ENCODE data around the gene PXMP2. TPM values are rescaled to one million over a fixed set of nuclear protein-coding genes. Genes with fewer than 3 reads are reported as not detected.
A peak's percentile ranks its signal among the peaks of the same experiment; 100 is the strongest.

The PXMP2 gene
- total RNA-seq, 2 experiments from 2014 or later, result 23.3 to 26.0 TPM

DNA sequence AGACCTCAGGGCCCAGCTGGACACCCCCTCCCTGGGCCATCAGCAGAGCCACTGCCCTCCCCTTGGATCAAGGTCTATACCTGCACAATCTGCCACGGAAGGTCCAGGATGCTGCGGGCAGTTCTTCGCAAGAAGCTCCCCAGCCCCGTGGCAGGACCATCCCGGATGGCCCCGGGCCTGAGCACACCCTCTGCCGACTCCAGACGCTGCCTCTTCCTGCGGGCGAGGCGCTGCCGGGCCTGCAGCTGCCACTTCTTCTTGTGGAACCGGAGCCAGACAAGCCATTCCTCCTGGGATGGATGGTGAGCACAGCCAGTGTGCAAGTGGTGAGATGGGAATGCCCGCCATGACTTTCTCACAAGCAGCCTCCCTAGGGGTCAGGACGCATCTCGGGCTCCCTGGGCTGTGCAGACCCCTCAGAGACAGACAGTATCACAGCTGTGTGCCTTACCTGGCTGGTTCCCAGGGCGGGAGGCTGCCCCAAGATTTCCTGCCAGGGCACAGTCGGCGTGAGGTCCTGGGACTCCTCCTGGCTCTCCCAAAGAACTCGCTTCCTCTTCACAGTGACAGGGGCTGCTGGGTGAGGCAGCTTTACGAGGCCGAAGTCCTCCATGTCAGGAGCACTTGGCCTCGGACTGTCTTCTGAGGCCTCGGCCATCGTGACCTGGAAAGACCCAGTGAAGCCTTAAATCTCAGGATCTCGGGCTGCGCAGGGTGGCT lies 38.0 kb upstream of the PXMP2 start:
- H3K4me1 Mint-ChIP-seq, result peaks cover 18% of the 10 kb centered on the region
- H3K27ac Mint-ChIP-seq, result no peak overlapping the region
- H3K9me3 Mint-ChIP-seq (ENCODE audit: low read depth), result no peaks in the 10 kb centered on the region
- H3K4me3 Mint-ChIP-seq, result no peak overlapping the region
- H3K27me3 Mint-ChIP-seq, result no peaks in the 10 kb centered on the region
- ATAC-seq (no peak), DNase-seq (no peak)
- H3K36me3 Mint-ChIP-seq, result peaks cover 54% of the 10 kb centered on the region
- CTCF ChIA-PET, result interaction anchor here (1.3 kb wide), 1 partner anchor 11 kb away, joined by 3 read pairs; no protein-coding TSS in a partner anchor

DNA sequence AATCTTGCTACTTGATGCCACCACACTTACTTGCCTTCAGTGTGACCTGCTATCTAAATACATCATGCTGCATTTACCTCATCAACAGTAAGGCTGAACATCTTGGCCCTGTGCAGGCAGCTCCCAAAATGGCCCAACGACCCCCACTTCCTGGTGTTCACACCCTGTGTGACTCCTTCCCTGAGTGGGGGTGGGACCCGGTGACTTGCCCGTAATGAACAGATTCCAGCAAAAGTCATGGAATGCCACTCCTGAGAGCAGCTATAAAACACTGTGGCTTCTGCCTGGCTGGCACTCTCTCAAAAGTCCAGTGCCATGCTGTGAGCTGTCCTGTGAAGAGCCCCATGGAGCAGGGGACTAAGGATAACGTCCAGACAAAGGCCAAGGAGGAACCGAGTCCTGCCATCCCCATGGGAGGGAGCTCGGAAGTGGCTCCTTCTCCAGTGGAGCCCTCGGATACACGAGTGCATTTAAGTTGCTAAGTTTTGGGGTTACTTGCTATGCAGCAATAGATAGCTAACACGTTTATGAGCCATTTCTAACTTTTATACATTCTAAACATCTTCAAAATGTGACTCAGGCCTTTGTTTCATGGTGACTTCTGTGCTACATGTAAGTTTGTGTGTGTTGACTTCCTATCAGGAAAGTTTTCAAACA lies 35.8 kb upstream of the PXMP2 start:
- CTCF ChIA-PET, result interaction anchor here (1.6 kb wide), 1 partner anchor 13 kb away, joined by 4 read pairs; no protein-coding TSS in a partner anchor
- H3K4me1 Mint-ChIP-seq, result peaks cover 21% of the 10 kb centered on the region
- no peak for ATAC-seq
- peak overlapping the region; percentile 6 for H3K27ac Mint-ChIP-seq
- peaks cover 53% of the 10 kb centered on the region for H3K36me3 Mint-ChIP-seq
- H3K27me3 Mint-ChIP-seq, result no peaks in the 10 kb centered on the region
- no peak for DNase-seq
- H3K9me3 Mint-ChIP-seq (ENCODE audit: low read depth), result no peaks in the 10 kb centered on the region
- no peak overlapping the region for H3K4me3 Mint-ChIP-seq

DNA sequence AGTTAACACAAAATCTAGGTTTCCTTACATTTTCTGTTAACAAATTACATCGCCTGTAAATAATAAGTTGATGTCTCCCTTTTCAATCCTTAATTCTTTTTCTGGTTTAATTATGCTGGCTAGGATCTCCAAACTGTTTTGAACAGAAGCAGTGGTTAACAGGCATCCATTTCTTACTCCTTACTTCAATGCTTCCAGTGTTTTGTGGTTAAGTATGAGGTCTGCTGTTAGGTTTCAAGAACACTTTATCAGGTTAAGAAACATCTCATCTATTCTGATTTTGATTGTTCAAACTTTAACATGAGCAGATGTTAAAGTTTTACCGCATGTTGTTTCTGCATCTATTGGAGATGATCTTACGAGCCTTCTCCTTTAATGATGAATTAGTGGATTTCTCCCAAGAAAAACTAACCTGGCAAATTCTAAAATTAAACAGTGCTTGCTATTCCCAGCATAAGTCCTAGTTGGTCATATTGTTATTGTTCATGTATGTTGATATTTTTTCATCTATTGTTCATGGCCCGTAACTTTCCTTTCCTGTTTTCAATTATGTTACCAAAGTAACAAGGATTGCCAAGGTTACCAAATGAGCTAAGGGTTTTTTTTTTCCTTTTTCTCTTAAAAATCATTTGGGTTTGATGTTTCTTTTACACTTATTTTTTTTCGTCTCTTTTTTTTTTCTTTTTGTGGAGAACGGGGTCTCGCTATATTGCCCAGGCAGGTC lies 33.7 kb upstream of the PXMP2 start:
- peak overlapping the region; percentile 48 for H3K27ac Mint-ChIP-seq
- DNase-seq (no peak), ATAC-seq (no peak)
- CTCF ChIA-PET, result no interaction called here
- peaks cover 58% of the 10 kb centered on the region for H3K36me3 Mint-ChIP-seq
- no peaks in the 10 kb centered on the region for H3K9me3 Mint-ChIP-seq (ENCODE audit: low read depth)
- H3K4me1 Mint-ChIP-seq, result peaks cover 9% of the 10 kb centered on the region
- no peaks in the 10 kb centered on the region for H3K27me3 Mint-ChIP-seq
- no peak overlapping the region for H3K4me3 Mint-ChIP-seq

GRCh38 chr12:132657004-132657727 lies 30.2 kb upstream of the PXMP2 start:
- ATAC-seq, result no peak
- DNase-seq, result no peak
- Mint-ChIP-seq H3K4me1 (peaks cover 20% of the 10 kb centered on the region), H3K9me3 (ENCODE audit: low read depth) (no peaks in the 10 kb centered on the region), H3K4me3 (no peak overlapping the region), H3K27ac (no peak overlapping the region), H3K36me3 (peaks cover 70% of the 10 kb centered on the region), H3K27me3 (no peaks in the 10 kb centered on the region)
- CTCF ChIA-PET, result interaction anchor here (0.6 to 1.3 kb wide), 2 partner anchors 14 to 18 kb away, joined by 3 read pairs; no protein-coding TSS in a partner anchor

DNA sequence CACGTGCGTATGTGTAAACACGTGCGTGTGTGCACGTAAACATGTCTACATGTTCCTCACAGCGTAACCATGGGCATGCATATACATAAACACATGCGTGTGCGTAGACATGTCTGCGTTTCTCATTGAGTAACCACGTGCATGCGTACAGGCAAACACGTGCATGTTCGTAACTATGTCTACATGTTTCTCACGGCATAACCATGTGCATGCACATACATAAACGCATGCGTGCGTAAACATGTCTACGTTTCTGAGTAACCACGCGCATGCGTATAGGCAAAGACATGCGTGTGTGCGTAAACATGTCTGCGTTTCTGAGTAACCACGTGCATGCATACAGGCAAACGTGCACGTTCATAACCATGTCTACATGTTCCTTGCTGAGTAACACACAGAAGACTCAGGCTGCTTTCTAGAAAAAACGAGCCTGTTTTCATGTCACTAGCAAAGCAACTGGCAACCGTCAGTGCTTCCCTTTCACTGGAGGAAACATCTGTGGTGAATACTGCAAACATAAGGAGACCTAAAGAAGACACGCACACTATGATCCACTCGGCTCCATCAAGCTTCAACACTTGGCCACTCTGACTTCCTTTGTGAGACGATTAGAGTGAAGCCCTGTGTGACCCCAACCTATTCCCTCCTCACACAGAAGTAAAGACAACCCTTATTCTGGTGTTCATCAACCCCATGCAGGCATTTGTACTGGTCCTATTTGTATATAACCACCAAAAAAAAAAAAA lies 29.1 kb upstream of the PXMP2 start:
- Mint-ChIP-seq H3K36me3 (peaks cover 72% of the 10 kb centered on the region), H3K27me3 (no peaks in the 10 kb centered on the region), H3K4me1 (peaks cover 31% of the 10 kb centered on the region), H3K4me3 (no peak overlapping the region), H3K27ac (no peak overlapping the region), H3K9me3 (ENCODE audit: low read depth) (no peaks in the 10 kb centered on the region)
- no peak for DNase-seq
- no peak for ATAC-seq
- CTCF ChIA-PET, result interaction anchor here (0.7 kb wide), 1 partner anchor 301 kb away, joined by 5 read pairs; no protein-coding TSS in a partner anchor

DNA sequence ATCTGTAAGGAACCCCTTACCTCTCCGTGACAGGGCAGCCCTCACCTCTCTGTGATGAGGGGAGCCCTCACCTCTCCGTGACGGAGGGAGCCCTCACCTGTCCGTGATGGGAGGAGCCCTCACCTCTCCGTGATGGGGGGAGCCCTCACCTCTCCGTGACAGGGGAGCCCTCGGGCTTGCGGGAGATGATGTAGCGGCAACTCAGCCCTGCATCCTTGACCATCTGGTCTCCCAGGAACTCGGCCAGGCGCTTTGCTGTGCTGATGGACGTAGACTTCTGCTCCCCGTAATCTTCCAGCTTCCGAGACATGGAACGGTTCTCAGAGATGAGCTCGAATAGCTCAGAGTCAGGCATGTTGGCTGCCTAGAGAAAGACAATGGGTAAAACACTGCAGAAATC lies 28.2 kb upstream of the PXMP2 start:
- Mint-ChIP-seq H3K36me3 (peaks cover 70% of the 10 kb centered on the region), H3K27me3 (no peaks in the 10 kb centered on the region), H3K27ac (no peak overlapping the region)

DNA sequence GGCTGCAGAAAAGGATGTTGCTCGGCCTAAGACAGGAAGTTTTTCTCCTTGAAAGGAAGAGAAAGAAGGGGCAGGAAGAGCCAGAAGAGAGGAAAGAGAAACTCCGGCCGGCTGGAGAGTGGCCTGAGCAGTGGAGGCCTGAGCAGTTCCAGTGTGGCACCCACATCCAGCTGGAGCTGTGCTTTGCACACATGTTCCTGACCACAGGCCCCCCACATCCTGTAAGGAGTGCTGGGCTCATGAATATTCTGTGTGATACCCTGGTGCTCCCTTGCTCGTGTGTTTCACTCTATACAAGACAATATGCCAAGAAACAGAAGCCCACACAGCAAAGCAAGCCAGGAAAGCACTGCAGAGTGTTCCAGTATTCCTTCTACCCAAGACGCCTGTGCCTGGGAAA lies 27.3 kb upstream of the PXMP2 start:
- peaks cover 72% of the 10 kb centered on the region for H3K36me3 Mint-ChIP-seq
- H3K27me3 Mint-ChIP-seq, result no peaks in the 10 kb centered on the region
- CTCF ChIA-PET, result no interaction called here
- peaks cover 35% of the 10 kb centered on the region for H3K4me1 Mint-ChIP-seq
- H3K9me3 Mint-ChIP-seq (ENCODE audit: low read depth), result no peaks in the 10 kb centered on the region
- no peak overlapping the region for H3K27ac Mint-ChIP-seq
- H3K4me3 Mint-ChIP-seq, result no peak overlapping the region
- no peak for DNase-seq
- no peak for ATAC-seq

More for the DNA sequence above, 28.2 kb upstream of the PXMP2 start:
- Mint-ChIP-seq H3K4me1 (peaks cover 34% of the 10 kb centered on the region), H3K4me3 (no peak overlapping the region), H3K9me3 (ENCODE audit: low read depth) (no peaks in the 10 kb centered on the region)
- DNase-seq, result no peak
- no peak for ATAC-seq
- CTCF ChIA-PET, result no interaction called here

DNA sequence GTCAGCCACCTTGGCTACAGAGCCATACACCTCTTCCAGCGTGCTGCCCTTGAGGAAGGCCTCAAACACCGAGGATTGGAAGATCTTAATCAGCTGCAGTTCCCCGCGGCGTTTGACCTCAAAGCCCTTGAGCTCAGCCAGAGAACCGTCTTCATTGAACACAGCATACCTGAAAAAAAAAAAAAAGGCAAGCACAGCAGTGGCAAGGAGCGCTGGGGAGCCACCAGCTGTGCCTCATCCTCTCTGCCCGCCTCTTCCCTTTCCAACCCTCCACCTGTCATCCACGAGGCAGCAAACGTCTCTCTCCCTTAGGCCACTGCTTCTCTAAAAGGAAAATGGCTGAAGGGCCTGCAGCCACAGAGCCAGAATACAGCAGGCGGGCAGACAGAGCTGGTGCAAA lies 26.4 kb upstream of the PXMP2 start:
- H3K27me3 Mint-ChIP-seq, result no peaks in the 10 kb centered on the region
- peaks cover 35% of the 10 kb centered on the region for H3K4me1 Mint-ChIP-seq
- peaks cover 79% of the 10 kb centered on the region for H3K36me3 Mint-ChIP-seq
- CTCF ChIA-PET, result no interaction called here
- DNase-seq (no peak), ATAC-seq (no peak)
- H3K9me3 Mint-ChIP-seq (ENCODE audit: low read depth), result no peaks in the 10 kb centered on the region
- H3K4me3 Mint-ChIP-seq, result no peak overlapping the region
- H3K27ac Mint-ChIP-seq, result peak overlapping the region; percentile 29

GRCh38 chr12:132661972-132662371 lies 25.4 kb upstream of the PXMP2 start:
- no peaks in the 10 kb centered on the region for H3K27me3 Mint-ChIP-seq
- H3K9me3 Mint-ChIP-seq (ENCODE audit: low read depth), result no peaks in the 10 kb centered on the region
- DNase-seq (no peak), ATAC-seq (no peak)
- H3K4me3 Mint-ChIP-seq, result no peak overlapping the region
- CTCF ChIA-PET, result no interaction called here
- peaks cover 35% of the 10 kb centered on the region for H3K4me1 Mint-ChIP-seq
- H3K27ac Mint-ChIP-seq, result peak overlapping the region; percentile 16
- H3K36me3 Mint-ChIP-seq, result peaks cover 82% of the 10 kb centered on the region

- Mint-ChIP-seq H3K4me3 (no peak overlapping the region), H3K27ac (peak overlapping the region; percentile 52), H3K27me3 (no peaks in the 10 kb centered on the region), H3K36me3 (peaks cover 78% of the 10 kb centered on the region), H3K9me3 (ENCODE audit: low read depth) (no peaks in the 10 kb centered on the region), H3K4me1 (peaks cover 35% of the 10 kb centered on the region)
- ATAC-seq, result no peak
- CTCF ChIA-PET, result no interaction called here
- no peak for DNase-seq
These were observed 24.3 kb upstream of the PXMP2 start for GRCh38 chr12:132662901-132663755.

GRCh38 chr12:132664206-132665148 lies 22.9 kb upstream of the PXMP2 start:
- no peak overlapping the region for H3K27ac Mint-ChIP-seq
- no peaks in the 10 kb centered on the region for H3K9me3 Mint-ChIP-seq (ENCODE audit: low read depth)
- CTCF ChIA-PET, result no interaction called here
- H3K27me3 Mint-ChIP-seq, result no peaks in the 10 kb centered on the region
- H3K4me1 Mint-ChIP-seq, result peaks cover 35% of the 10 kb centered on the region
- DNase-seq, result no peak
- no peak for ATAC-seq
- no peak overlapping the region for H3K4me3 Mint-ChIP-seq
- peaks cover 74% of the 10 kb centered on the region for H3K36me3 Mint-ChIP-seq
